T-helper 1 cell treated with Interleukin-12 subunit alpha and Interleukin-12 subunit beta and Interleukin-4 antibody, amounts not matched to agents 30 μg/mL and 1 μg/mL, for 36 hours (primary cell): ENCODE measurements around the gene COX5A.
"Not testable (repeated sequence)": the region's sequence is repeated elsewhere in the genome, so short reads cannot be mapped to it uniquely, and the experiment has no call there.

Source experiments
- H3K27ac Mint-ChIP-seq: one replicate; pipeline ENCODE4 v1.8.0; 2021; ENCODE audit warnings: mild to moderate bottlenecking, mixed read lengths
- H3K27me3 Mint-ChIP-seq: one replicate; pipeline ENCODE4 v1.8.0; 2021; ENCODE audit warnings: low read depth, mixed read lengths
- H3K36me3 Mint-ChIP-seq: one replicate; pipeline ENCODE4 v1.8.0; 2021; ENCODE audit warnings: low read depth, mixed read lengths
- H3K4me1 Mint-ChIP-seq: one replicate; pipeline ENCODE4 v1.8.0; 2021; ENCODE audit warnings: low read depth, mixed read lengths
- H3K4me3 Mint-ChIP-seq: one replicate; pipeline ENCODE4 v1.8.0; 2021; ENCODE audit warnings: mild to moderate bottlenecking, moderate library complexity, mixed read lengths
- H3K9me3 Mint-ChIP-seq: one replicate; pipeline ENCODE4 v1.8.0; 2021; ENCODE audit warnings: mixed read lengths

The COX5A gene

DNA sequence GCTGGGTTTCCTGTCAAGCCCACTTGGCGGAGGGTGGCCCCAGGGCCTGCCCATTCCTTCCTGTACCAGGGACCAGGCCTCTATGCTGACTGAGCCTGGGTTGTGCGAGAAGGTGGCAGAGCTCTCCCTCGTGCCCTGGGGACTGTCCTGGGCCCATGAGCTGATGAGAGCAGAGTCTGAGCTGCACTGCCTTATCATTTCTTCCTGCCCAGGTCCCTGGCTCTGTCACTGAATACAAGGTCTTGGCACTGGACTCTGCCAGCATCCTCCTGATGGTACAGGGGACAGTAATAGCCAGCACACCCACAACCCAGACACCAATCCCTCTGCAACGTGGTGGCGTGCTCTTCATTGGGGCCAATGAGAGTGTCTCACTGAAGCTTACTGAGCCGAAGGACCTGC lies 40.6 kb downstream of the COX5A start:
- Mint-ChIP-seq H3K4me3 (no peak overlapping the region), H3K27me3 (no peaks in the 10 kb centered on the region), H3K36me3 (peaks cover 33% of the 10 kb centered on the region), H3K9me3 (no peaks in the 10 kb centered on the region), H3K4me1 (peaks cover 29% of the 10 kb centered on the region), H3K27ac (no peak overlapping the region)

DNA sequence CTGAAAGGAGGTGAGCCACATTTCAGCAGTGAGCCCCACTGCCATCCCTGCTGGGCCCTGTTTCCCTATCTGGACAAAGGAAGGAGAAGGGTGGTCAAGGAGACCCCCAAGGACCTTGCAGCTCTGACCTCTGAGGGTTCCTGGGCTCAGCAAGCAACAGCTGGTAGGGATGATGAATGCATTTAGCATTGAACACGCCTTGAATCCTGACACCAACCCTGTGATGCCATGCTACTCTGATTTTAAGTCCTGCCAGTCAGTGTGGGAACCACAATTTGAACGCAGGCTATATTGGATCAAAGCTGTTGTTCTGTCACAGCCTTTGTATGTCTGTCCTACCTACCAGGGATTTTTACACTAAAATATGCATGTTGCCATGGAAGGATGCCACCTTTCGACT lies 41.6 kb downstream of the COX5A start:
- H3K27ac Mint-ChIP-seq = no peak overlapping the region
- H3K36me3 Mint-ChIP-seq = peaks cover 34% of the 10 kb centered on the region
- no peaks in the 10 kb centered on the region for H3K9me3 Mint-ChIP-seq
- no peak overlapping the region for H3K4me3 Mint-ChIP-seq
- no peaks in the 10 kb centered on the region for H3K27me3 Mint-ChIP-seq
- H3K4me1 Mint-ChIP-seq = peaks cover 22% of the 10 kb centered on the region

DNA sequence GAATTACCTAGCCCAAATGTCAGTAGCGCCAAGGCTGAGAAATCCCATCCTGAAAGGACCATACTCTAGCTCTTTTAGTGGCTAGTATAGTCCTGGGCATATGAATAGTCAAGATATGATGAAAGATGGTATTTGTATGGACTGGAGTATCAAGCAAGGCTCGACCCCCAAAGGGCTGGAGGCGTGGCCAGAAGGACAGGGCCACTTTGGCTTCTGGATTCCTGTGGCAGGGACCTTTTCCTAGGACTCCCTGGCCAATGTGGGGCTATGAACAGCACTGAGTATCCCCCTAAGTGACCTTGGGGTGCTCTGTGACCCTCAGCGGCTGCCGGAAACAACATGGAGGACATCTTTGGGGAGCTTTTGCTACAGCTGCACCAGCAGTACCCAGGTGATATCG lies 42.0 kb downstream of the COX5A start:
- Mint-ChIP-seq H3K4me1 (peaks cover 24% of the 10 kb centered on the region), H3K36me3 (peaks cover 34% of the 10 kb centered on the region), H3K27ac (no peak overlapping the region)

DNA sequence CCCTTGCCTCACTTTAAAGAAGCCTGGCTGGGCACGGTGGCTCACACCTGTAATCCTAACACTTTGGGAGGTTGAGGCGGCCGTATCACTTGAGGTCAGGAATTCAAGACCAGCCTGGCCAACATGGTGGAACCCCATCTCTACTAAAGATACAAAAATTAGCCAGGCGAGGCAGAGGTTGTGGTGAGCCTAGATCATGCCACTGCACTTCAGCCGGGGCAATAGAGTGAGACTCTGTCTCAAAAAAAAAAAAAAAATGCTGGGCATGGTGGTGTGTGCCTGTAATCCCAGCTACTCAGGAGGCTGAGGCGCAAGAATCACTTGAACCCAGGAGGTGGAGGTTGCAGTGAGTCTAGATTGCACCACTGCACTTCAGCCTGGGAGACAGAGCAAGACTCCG lies 43.5 kb downstream of the COX5A start:
- Mint-ChIP-seq H3K4me1 (peaks cover 30% of the 10 kb centered on the region), H3K36me3 (peaks cover 28% of the 10 kb centered on the region)
- not testable (repeated sequence) for H3K4me3 Mint-ChIP-seq, H3K9me3 Mint-ChIP-seq, H3K27me3 Mint-ChIP-seq, H3K27ac Mint-ChIP-seq

More for the DNA sequence above, 42.0 kb downstream of the COX5A start:
- Mint-ChIP-seq H3K9me3 (no peaks in the 10 kb centered on the region), H3K4me3 (no peak overlapping the region), H3K27me3 (no peaks in the 10 kb centered on the region)

DNA sequence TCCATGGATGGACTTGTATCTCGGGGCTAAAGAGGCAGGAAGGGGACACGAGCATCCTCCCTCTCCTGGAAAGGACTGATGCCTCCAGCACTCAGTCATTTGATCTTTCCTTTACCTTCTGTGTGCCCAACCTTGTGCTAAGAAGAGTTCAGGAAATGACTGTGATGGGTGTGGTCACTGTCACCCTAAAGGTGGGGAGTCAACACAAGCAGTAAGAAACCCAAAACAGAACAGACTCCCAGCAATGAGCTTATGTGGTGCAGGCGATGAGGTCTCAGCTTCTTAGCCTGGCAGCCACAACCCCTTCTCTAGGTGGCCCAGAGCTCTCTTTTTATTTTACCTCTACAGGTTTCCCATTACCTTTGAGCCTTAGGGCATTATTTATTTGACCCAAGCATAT lies 44.2 kb downstream of the COX5A start:
- Mint-ChIP-seq H3K27me3 (no peaks in the 10 kb centered on the region), H3K36me3 (peaks cover 28% of the 10 kb centered on the region), H3K27ac (peak overlapping the region; percentile 98), H3K9me3 (no peaks in the 10 kb centered on the region), H3K4me3 (peak overlapping the region; percentile 79), H3K4me1 (peaks cover 32% of the 10 kb centered on the region)

DNA sequence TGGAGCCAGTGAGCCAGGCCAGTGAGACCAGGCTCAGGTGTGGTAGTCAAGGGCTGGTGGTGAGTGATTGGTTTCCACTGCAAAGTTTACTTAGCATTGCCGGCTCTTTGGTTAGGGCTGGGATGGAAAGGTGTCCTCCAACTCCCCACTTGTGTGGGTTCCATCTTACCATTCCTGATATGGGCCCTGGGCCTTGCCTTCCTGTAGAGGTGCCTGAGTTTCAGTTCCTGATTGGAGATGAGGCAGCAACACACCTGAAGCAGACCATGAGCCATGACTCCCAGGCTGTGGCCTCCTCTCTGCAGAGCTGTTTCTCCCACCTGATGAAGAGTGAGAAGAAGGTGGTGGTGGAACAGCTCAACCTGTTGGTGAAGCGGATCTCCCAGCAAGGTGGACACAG lies 44.9 kb downstream of the COX5A start:
- Mint-ChIP-seq H3K9me3 (no peaks in the 10 kb centered on the region), H3K36me3 (peaks cover 28% of the 10 kb centered on the region), H3K4me1 (peaks cover 32% of the 10 kb centered on the region), H3K27ac (peak overlapping the region; percentile 98), H3K4me3 (peak overlapping the region; percentile 79), H3K27me3 (no peaks in the 10 kb centered on the region)

DNA sequence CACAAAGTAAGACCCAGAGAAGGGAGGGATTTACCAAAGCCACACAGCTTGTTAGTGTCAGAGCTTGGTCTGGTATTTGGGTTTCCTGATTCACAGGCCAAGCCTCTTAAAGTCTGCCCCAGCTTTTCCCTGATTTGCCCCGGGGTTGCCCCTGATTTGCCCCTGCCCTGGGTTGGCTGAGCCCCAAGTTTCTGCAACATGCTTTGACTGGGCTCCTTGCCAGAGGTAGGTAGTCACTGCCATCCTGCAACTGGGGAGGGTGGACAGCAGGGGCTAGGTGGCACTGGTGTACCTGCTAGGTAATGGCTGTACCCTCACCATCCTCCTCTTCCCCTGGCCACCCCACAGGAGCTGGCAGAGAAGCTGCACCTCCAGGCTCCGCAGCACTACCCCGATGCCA lies 45.6 kb downstream of the COX5A start:
- H3K27ac Mint-ChIP-seq = peak overlapping the region; percentile 98
- H3K9me3 Mint-ChIP-seq = no peaks in the 10 kb centered on the region
- H3K4me3 Mint-ChIP-seq = no peak overlapping the region
- H3K4me1 Mint-ChIP-seq = peaks cover 32% of the 10 kb centered on the region
- H3K36me3 Mint-ChIP-seq = peaks cover 28% of the 10 kb centered on the region
- no peaks in the 10 kb centered on the region for H3K27me3 Mint-ChIP-seq

DNA sequence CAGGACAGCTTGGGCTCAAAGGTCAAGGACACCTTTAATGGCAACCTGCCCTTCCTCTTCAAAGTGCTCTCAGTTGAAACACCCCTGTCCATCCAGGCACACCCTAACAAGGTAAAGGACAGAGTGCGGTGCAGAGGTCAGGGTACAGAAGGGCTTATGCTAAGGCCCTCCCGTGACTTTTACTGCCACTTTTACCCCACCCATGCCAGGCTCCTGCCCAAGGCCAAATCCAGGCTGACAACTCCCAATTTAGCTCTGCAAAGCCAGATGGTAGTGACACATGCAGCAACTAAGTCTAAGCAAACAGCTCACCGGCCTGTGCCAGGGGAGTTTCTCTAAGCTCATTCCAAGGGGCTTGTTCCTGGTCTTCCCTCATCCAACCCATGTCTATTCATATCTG lies 46.4 kb downstream of the COX5A start:
- peak overlapping the region; percentile 10 for H3K4me3 Mint-ChIP-seq
- no peak overlapping the region for H3K27ac Mint-ChIP-seq
- peaks cover 32% of the 10 kb centered on the region for H3K4me1 Mint-ChIP-seq
- no peaks in the 10 kb centered on the region for H3K9me3 Mint-ChIP-seq
- peaks cover 24% of the 10 kb centered on the region for H3K36me3 Mint-ChIP-seq
- H3K27me3 Mint-ChIP-seq = no peaks in the 10 kb centered on the region

DNA sequence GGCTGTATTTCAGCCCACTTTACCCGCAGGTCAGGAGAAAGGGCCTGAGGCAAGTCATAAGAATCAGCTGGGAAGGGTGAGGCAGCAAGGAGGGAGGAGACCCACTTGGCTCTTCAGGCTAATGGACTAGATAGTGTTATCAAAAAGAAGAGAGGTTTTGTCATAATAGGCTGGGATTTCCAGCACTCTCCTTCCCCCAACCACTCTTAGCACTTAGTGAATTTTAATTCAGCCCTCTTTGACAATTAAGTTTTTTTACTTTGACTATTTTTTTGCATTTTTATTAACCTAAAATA lies 47.3 kb downstream of the COX5A start:
- Mint-ChIP-seq H3K4me1 (peaks cover 32% of the 10 kb centered on the region), H3K4me3 (peak overlapping the region; percentile 84), H3K27ac (peak overlapping the region; percentile 85), H3K27me3 (no peaks in the 10 kb centered on the region), H3K36me3 (peaks cover 23% of the 10 kb centered on the region), H3K9me3 (no peaks in the 10 kb centered on the region)

DNA sequence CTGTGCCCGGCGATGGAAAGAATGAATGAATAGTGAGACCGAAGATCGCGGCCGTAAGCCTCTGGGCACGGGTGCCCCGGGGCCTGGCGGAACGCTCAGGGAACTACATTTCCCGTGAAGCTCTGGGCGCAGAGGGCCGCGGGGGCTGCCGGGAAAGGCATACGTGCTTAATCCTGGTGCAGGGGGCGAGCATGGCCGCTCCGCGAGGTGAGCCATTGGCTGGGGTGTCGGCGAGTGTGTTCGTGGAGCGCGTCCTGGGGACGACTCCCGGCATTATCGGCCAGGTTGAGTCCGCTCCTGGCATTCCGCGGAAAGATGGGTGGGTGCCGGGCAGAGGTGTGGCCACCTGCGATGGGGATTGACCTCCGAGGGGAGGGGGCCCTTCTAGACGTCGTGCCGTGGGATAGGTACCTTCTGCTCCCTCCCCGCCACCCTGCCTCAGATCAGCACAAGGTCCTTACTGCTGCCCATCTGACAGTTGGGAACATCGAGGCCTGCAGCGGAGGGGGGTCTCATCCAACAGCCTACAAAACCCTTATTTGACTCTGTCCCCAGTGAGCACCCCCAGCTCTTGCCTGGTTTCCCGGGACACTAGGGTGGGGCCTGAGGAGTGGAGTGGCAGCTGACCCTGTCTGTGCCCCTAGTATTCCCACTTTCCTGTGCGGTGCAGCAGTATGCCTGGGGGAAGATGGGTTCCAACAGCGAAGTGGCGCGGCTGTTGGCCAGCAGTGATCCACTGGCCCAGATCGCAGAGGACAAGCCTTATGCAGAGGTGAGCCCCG lies 47.8 kb downstream of the COX5A start, which contains the start of gene MPI:
Gene MPI, plus strand, starts transcription at position 160 of the 782 bp plus-strand sequence. Its CDS starts 32 bp downstream, at position 192.
- Mint-ChIP-seq H3K4me1 (peaks cover 32% of the 10 kb centered on the region), H3K27me3 (no peaks in the 10 kb centered on the region), H3K9me3 (no peaks in the 10 kb centered on the region), H3K27ac (peak within 1 kb of the TSS; percentile 85), H3K36me3 (peaks cover 23% of the 10 kb centered on the region), H3K4me3 (peak within 1 kb of the TSS; percentile 84)

DNA sequence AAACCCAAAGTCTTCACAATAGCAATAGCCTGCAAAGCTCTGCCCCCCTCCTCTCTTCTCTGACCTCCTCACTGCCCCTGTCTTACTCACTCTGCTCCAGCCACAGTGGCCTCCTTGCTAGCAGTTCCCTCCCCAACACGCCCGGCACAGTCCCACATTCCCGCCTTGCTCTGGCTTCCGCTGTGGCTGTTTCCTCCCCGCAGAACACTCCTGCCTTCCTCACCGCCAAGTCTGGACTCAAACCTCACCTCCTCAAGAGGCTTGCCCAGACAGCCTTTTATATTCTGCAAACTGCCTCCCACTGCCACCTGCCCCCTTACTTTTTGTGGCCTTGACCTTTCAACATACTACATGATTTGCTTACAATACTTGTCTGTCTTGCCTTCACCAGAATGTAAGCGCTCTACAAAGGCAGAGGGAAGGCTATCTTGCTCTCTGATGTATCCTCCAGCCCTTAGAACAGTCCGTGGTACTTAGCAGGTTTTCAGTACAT lies 48.4 kb downstream of the COX5A start:
- H3K27ac Mint-ChIP-seq = peak overlapping the region; percentile 85
- H3K4me3 Mint-ChIP-seq = peak overlapping the region; percentile 84
- H3K36me3 Mint-ChIP-seq = peaks cover 23% of the 10 kb centered on the region
- H3K27me3 Mint-ChIP-seq = no peaks in the 10 kb centered on the region
- H3K9me3 Mint-ChIP-seq = no peaks in the 10 kb centered on the region
- peaks cover 36% of the 10 kb centered on the region for H3K4me1 Mint-ChIP-seq

DNA sequence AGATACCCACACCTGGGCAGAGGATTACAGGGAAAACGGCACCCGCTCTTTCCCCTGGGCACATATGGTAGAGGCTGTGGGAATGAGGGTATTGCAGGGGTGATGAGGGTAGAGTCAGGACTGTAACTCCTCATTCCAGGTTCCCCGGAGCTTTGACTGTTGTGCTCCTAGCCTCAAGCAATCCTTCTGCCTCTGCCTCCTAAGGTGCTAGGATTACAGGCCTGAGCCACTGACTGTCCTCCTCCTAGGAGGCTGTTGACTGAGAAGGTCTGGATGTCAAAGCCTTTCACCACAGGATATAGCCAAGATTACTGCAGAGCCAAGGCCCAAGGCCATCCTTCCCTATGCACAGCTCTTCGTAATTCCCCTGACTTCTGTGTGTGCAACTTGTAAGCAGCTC lies 49.2 kb downstream of the COX5A start:
- Mint-ChIP-seq H3K27ac (peak overlapping the region; percentile 17), H3K27me3 (no peaks in the 10 kb centered on the region), H3K9me3 (no peaks in the 10 kb centered on the region), H3K4me1 (peaks cover 39% of the 10 kb centered on the region), H3K36me3 (peaks cover 22% of the 10 kb centered on the region), H3K4me3 (peak overlapping the region; percentile 84)

DNA sequence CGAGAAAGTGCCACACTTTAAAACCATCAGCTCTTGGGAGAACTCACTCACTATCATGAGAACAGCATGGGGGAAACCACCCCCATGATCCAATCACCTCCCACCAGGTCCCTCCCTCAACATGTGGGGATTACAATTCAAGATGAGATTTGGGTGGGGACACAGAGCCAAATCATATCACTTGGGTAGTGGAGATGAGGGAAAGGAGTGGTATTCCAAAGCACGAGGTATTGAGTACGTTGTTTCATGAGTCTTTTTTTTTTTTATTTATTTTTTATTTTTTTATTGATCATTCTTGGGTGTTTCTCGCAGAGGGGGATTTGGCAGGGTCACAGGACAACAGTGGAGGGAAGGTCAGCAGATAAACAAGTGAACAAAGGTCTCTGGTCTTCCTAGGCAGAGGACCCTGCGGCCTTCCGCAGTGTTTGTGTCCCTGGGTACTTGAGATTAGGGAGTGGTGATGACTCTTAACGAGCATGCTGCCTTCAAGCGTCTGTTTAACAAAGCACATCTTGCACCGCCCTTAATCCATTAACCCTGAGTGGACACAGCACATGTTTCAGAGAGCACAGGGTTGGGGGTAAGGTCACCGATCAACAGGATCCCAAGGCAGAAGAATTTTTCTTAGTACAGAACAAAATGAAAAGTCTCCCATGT lies 50.2 kb downstream of the COX5A start:
- peaks cover 29% of the 10 kb centered on the region for H3K4me1 Mint-ChIP-seq
- not testable (repeated sequence) for H3K27me3 Mint-ChIP-seq

DNA sequence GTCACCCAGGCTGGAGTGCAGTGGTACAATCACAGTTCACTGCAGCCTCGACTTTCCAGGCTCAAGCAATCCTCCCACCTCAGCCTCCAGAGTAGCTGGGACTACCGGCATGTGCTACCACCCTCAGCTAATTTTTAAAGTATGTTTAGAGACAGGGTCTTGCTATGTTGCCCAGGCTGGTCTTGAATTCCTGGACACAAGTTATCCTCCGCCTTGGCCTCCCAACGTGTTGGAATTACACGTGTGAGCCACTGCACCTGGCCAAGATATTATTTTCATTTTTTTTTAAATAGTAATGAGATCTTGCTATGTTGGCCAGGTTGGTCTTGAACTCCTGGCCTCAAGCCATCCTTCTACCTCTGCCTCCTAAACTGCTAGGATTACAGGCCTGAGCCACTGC lies 52.4 kb downstream of the COX5A start:
- Mint-ChIP-seq H3K27ac (no peak overlapping the region), H3K4me1 (peaks cover 19% of the 10 kb centered on the region), H3K27me3 (no peaks in the 10 kb centered on the region), H3K9me3 (peaks cover 6% of the 10 kb centered on the region), H3K4me3 (no peak overlapping the region), H3K36me3 (peaks cover 2% of the 10 kb centered on the region)

More for the DNA sequence above, 50.2 kb downstream of the COX5A start:
- not testable (repeated sequence) for H3K27ac Mint-ChIP-seq, H3K4me3 Mint-ChIP-seq, H3K9me3 Mint-ChIP-seq
- H3K36me3 Mint-ChIP-seq = peaks cover 12% of the 10 kb centered on the region
